Transverse colon (tissue), 4 donors: ENCODE measurements around the gene MS4A12. TPM values are rescaled to one million over a fixed set of nuclear protein-coding genes. Genes with fewer than 3 reads are reported as not detected.
A peak's percentile ranks its signal among the peaks of the same experiment; 100 is the strongest.

ENCODE experiments used
- DNase-seq: peaks from one replicate; pipeline ENCODE4 v3.0.0-alpha.2; 2019
- H3K27ac ChIP-seq, 4 donors: fragments of 200-600 bp; sonication (generic); 2 replicates each; pipeline ENCODE4 v1.5.1; 2016 to 2018; ENCODE audit warnings: inconsistent platforms in 4 of 4
- H3K27me3 ChIP-seq: fragments of 200-600 bp; sonication (generic); 2 replicates; pipeline ENCODE4 v1.5.1; 2017; ENCODE audit warnings: inconsistent platforms
- H3K36me3 ChIP-seq, 4 donors: fragments of 200-600 bp; sonication (generic); 2 replicates each; pipeline ENCODE4 v1.5.1; 2017 to 2019; ENCODE audit warnings: inconsistent platforms in 4 of 4
- H3K4me1 ChIP-seq, 4 donors: fragments of 200-600 bp; sonication (generic); 2 replicates each; pipeline ENCODE4 v1.5.1; 2017 to 2020; ENCODE audit warnings: inconsistent platforms in 4 of 4
- H3K4me3 ChIP-seq, 4 donors: fragments of 200-600 bp; sonication (generic); 1 replicate in 1 of 4; 2 replicates in 3 of 4; pipeline versions ENCODE4 v1.5.1 to v1.6.1; 2017 to 2019; ENCODE audit warnings: inconsistent platforms in 4 of 4
- H3K9me3 ChIP-seq, 2 donors: fragments of 200-600 bp; sonication (generic); 2 replicates each; pipeline ENCODE4 v1.5.1; 2017 to 2019; ENCODE audit warnings: inconsistent platforms in 2 of 2
- CTCF ChIP-seq, 5 experiments: fragments of 200-600 bp in 3 of 5; fragments of 450-650 bp in 2 of 5; sonication (generic) in 3 of 5; IDR thresholded peaks; 1 replicate in 2 of 5; 2 replicates in 3 of 5; pipeline ENCODE4 v1.5.1; 2016 to 2017; ENCODE audit warnings: antibody characterized with exemption in 5 of 5, inconsistent platforms in 3 of 5, mild to moderate bottlenecking in 2 of 5, moderate library complexity in 1 of 5
- EP300 ChIP-seq: sonication (generic); formaldehyde crosslinking; IDR thresholded peaks from one replicate; pipeline ENCODE4 v1.6.1; 2017; ENCODE audit warnings: antibody characterized with exemption, low read depth
- POLR2A ChIP-seq: fragments of 450-650 bp; IDR thresholded peaks from one replicate; pipeline ENCODE4 v1.6.1; 2016; ENCODE audit warnings: antibody characterized with exemption, mild to moderate bottlenecking, moderate library complexity
- POLR2AphosphoS5 ChIP-seq, 3 donors: sonication (generic); formaldehyde crosslinking; IDR thresholded peaks; one replicate each; pipeline ENCODE4 v1.6.1; 2016; ENCODE audit warnings: antibody characterized with exemption in 3 of 3
- WGBS, 2 donors: methylation state at CpG; one replicate each; pipeline ENCODE4 v1.1.5; 2018; ENCODE audit warnings: low coverage in 1 of 2; 5-methylcytosine and 5-hydroxymethylcytosine counted together
- in situ Hi-C, 4 donors: fragments of 200-750 bp; cut with MboI; loops; one replicate each; pipeline versions ENCODE4 v1.15.0 to v1.15.1; 2017; ENCODE audit warnings: low sequenced_read_pairs in 3 of 4, low pct_ligation_motif_present in 1 of 4, low pct_unique_long_range_greater_than_20kb in 1 of 4
- intact Hi-C: fragments of 100-400 bp; cut with DNase I; formaldehyde crosslinking; loops from one replicate; pipeline ENCODE4 v1.15.1; 2023; ENCODE audit warnings: low total_unique reads
- total RNA-seq, 4 donors: library from RNA; depleted of rRNA; stranded (reverse); fragments of >200 nt; gene quantifications; one replicate each; pipeline ENCODE4 v1.1.0, GENCODE V29; 2016

The MS4A12 gene
- total RNA-seq, 4 donors from 2014 or later: 3.8 to 628 (median 426) TPM

GRCh38 chr11:60477035-60477445 is 15.5 kb upstream of the MS4A12 start:
- TF ChIP-seq POLR2AphosphoS5 (IDR thresholded peaks at IDR 0.05) (no peak), EP300 (peak; percentile 10)
- WGBS, 2 donors: 58 to 73% methylated on average over 6 of the region's 6 CpGs
- no peaks in the 10 kb centered on the region for H3K4me1 ChIP-seq
- DNase-seq: no peak
- in situ Hi-C loops (no loop called here), intact Hi-C loops (no loop called here)
- H3K27me3 ChIP-seq: no peaks in the 10 kb centered on the region
- no peaks in the 10 kb centered on the region for H3K36me3 ChIP-seq
- no peaks in the 10 kb centered on the region for H3K9me3 ChIP-seq
- H3K4me3 ChIP-seq: no peak overlapping the region
- H3K27ac ChIP-seq: no peak overlapping the region

GRCh38 chr11:60482361-60482760 is 10.2 kb upstream of the MS4A12 start:
- in situ Hi-C loops: loop anchor here in 1 of 4 donors (10.0 kb wide), 1 partner anchor 118 kb away; no protein-coding TSS in a partner anchor
- intact Hi-C loops: no loop called here
- no peak for DNase-seq
- Histone ChIP-seq H3K27me3 (no peaks in the 10 kb centered on the region), H3K4me1 (no peaks in the 10 kb centered on the region), H3K36me3 (no peaks in the 10 kb centered on the region), H3K9me3 (no peaks in the 10 kb centered on the region), H3K27ac (no peak overlapping the region), H3K4me3 (no peak overlapping the region)
- WGBS, 2 donors: 39 to 57% methylated on average over 2 of the region's 2 CpGs
- TF ChIP-seq POLR2A (no peak), CTCF (IDR thresholded peaks at IDR 0.05) (no peak), EP300 (no peak), POLR2AphosphoS5 (IDR thresholded peaks at IDR 0.05) (no peak)

GRCh38 chr11:60485987-60486386 is 6.6 kb upstream of the MS4A12 start:
- Histone ChIP-seq H3K36me3 (no peaks in the 10 kb centered on the region), H3K27me3 (no peaks in the 10 kb centered on the region), H3K9me3 (no peaks in the 10 kb centered on the region), H3K4me1 (no peaks in the 10 kb centered on the region), H3K27ac (no peak overlapping the region), H3K4me3 (no peak overlapping the region)
- intact Hi-C loops (no loop called here), in situ Hi-C loops (loop anchor here in 1 of 4 donors (10.0 kb wide), 1 partner anchor 121 kb away; no protein-coding TSS in a partner anchor)
- peak; percentile 34 for DNase-seq
- TF ChIP-seq CTCF (IDR thresholded peaks at IDR 0.05) (peak; percentile 26 to 57 (median 36)), POLR2A (no peak), POLR2AphosphoS5 (IDR thresholded peaks at IDR 0.05) (no peak), EP300 (no peak)
- 75 to 97% methylated on average over 5 of the region's 5 CpGs for WGBS, 2 donors

GRCh38 chr11:60493454-60493853 is 876 bp downstream of the MS4A12 start:
- peak overlapping the region in 2 of 4 donors; percentile 14 to 25 for H3K4me3 ChIP-seq
- DNase-seq: no peak
- in situ Hi-C loops: no loop called here
- H3K9me3 ChIP-seq: no peaks in the 10 kb centered on the region
- peak overlapping the region in 2 of 4 donors; percentile 58 to 59 for H3K27ac ChIP-seq
- intact Hi-C loops: no loop called here
- WGBS, 2 donors: 90 to 91% methylated on average over 2 of the region's 2 CpGs
- no peaks in the 10 kb centered on the region for H3K27me3 ChIP-seq
- H3K36me3 ChIP-seq: no peaks in the 10 kb centered on the region
- H3K4me1 ChIP-seq: peaks cover 0 to 6% (median 2%) of the 10 kb centered on the region in 4 donors
- TF ChIP-seq EP300 (no peak), POLR2A (no peak), CTCF (IDR thresholded peaks at IDR 0.05) (no peak), POLR2AphosphoS5 (IDR thresholded peaks at IDR 0.05) (no peak)

GRCh38 chr11:60498399-60498798 is 5.8 kb downstream of the MS4A12 start:
- TF ChIP-seq POLR2AphosphoS5 (IDR thresholded peaks at IDR 0.05) (no peak), EP300 (no peak), CTCF (IDR thresholded peaks at IDR 0.05) (no peak)
- in situ Hi-C loops: no loop called here

More at GRCh38 chr11:60498399-60498798, 5.8 kb downstream of the MS4A12 start:
- Histone ChIP-seq H3K4me1 (peaks cover 3 to 42% (median 20%) of the 10 kb centered on the region in 4 donors), H3K27me3 (no peaks in the 10 kb centered on the region), H3K4me3 (no peak overlapping the region), H3K9me3 (no peaks in the 10 kb centered on the region), H3K27ac (peak overlapping the region; percentile 51 to 82 (median 80)), H3K36me3 (no peaks in the 10 kb centered on the region)
- intact Hi-C loops: no loop called here
- no peak for DNase-seq
- 27 to 59% methylated on average over 2 of the region's 2 CpGs for WGBS, 2 donors
